HFFc6 (cell line): ENCODE measurements around the gene LPCAT2. TPM values are rescaled to one million over a fixed set of nuclear protein-coding genes. Genes with fewer than 3 reads are reported as not detected.

Source experiments
- DNase-seq: peaks from one replicate; pipeline ENCODE4 v3.0.0-alpha.2; 2018
- H3K27ac Mint-ChIP-seq: 2 replicates; pipeline ENCODE4 v1.8.0; 2020; ENCODE audit warnings: mild to moderate bottlenecking, mixed read lengths
- H3K27me3 Mint-ChIP-seq: 2 replicates; pipeline ENCODE4 v1.8.0; 2021; ENCODE audit warnings: mild to moderate bottlenecking, moderate library complexity, mixed read lengths; ENCODE audit not compliant: insufficient read depth
- H3K36me3 Mint-ChIP-seq: 2 replicates; pipeline ENCODE4 v1.8.0; 2021; ENCODE audit warnings: low read depth, mixed read lengths
- H3K4me1 Mint-ChIP-seq: 2 replicates; pipeline ENCODE4 v1.8.0; 2020; ENCODE audit warnings: low read depth, mixed read lengths
- H3K4me3 Mint-ChIP-seq: 2 replicates; pipeline ENCODE4 v1.8.0; 2020; ENCODE audit warnings: mild to moderate bottlenecking, moderate library complexity, mixed read lengths
- H3K9me3 Mint-ChIP-seq: 2 replicates; pipeline ENCODE4 v1.8.0; 2020; ENCODE audit warnings: mild to moderate bottlenecking, mixed read lengths
- total RNA-seq, 6 experiments: library from RNA; stranded (reverse); fragmentation: NEBNext Ultra II Directional; extraction: Animal tissue kit (Norgen Biotek cat#: 25700); gene quantifications; 2 replicates in 1 of 6; 3 replicates in 5 of 6; pipeline ENCODE4 v1.2.3, GENCODE V29; 2021
- TF ChIP-seq, protein P1 (sequence below): fragments of 200-600 bp; sonication (generic); IDR thresholded peaks from 2 replicates; pipeline ENCODE4 v1.5.0; 2021; ENCODE audit warnings: antibody characterized with exemption, mild to moderate bottlenecking

The LPCAT2 gene
- total RNA-seq, 6 experiments from 2014 or later, result 22.3 to 36.1 (median 27.5) TPM

GRCh38 chr16:55499951-55500529 is 8.8 kb upstream of the LPCAT2 start:
- Mint-ChIP-seq H3K27ac (peak overlapping the region; percentile 95), H3K9me3 (no peaks in the 10 kb centered on the region), H3K4me3 (peak overlapping the region; percentile 55), H3K36me3 (peaks cover 45% of the 10 kb centered on the region), H3K4me1 (peaks cover 89% of the 10 kb centered on the region), H3K27me3 (peaks cover 3% of the 10 kb centered on the region)
- TF ChIP-seq, protein P1, sequence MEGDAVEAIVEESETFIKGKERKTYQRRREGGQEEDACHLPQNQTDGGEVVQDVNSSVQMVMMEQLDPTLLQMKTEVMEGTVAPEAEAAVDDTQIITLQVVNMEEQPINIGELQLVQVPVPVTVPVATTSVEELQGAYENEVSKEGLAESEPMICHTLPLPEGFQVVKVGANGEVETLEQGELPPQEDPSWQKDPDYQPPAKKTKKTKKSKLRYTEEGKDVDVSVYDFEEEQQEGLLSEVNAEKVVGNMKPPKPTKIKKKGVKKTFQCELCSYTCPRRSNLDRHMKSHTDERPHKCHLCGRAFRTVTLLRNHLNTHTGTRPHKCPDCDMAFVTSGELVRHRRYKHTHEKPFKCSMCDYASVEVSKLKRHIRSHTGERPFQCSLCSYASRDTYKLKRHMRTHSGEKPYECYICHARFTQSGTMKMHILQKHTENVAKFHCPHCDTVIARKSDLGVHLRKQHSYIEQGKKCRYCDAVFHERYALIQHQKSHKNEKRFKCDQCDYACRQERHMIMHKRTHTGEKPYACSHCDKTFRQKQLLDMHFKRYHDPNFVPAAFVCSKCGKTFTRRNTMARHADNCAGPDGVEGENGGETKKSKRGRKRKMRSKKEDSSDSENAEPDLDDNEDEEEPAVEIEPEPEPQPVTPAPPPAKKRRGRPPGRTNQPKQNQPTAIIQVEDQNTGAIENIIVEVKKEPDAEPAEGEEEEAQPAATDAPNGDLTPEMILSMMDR, result no peak; the same call in 1 of the 2 replicates
- DNase-seq, result peak; percentile 99

DNA sequence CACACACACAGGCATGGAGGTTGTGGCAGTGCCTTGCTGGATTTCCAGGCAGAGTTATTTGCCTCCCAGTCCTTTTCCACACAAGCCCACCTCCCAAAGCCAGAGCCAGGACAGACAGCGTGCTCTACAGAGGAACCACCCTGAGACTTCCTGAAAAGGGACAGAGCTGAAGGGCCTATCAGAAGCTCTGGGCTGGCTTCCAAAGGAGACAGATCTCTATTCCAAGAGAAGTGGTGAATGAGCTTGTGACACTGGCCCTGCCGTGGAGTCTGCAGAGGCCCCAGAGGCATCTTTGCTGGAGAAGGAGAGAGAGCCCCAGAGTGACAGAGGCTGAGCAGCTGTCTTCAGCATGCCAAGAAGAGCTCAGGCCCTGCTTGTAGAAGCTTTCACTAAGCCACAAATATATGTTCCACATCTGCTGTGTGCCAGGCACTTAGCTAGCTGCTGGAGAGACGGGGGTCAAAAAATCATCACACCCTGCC is 8.3 kb upstream of the LPCAT2 start:
- TF ChIP-seq, protein P1, result no peak
- DNase-seq, result peak; percentile 67
- Mint-ChIP-seq H3K27me3 (peaks cover 3% of the 10 kb centered on the region), H3K4me3 (peak overlapping the region; percentile 55), H3K4me1 (peaks cover 83% of the 10 kb centered on the region), H3K36me3 (peaks cover 45% of the 10 kb centered on the region), H3K9me3 (no peaks in the 10 kb centered on the region), H3K27ac (peak overlapping the region; percentile 95)

- DNase-seq, result no peak
- TF ChIP-seq, protein P1, result peak; percentile 70
- peaks cover 46% of the 10 kb centered on the region for H3K36me3 Mint-ChIP-seq
- no peaks in the 10 kb centered on the region; the same call in 1 of the 2 replicates for H3K27me3 Mint-ChIP-seq
- H3K9me3 Mint-ChIP-seq, result no peaks in the 10 kb centered on the region
- H3K27ac Mint-ChIP-seq, result peak overlapping the region; percentile 80
- peaks cover 72% of the 10 kb centered on the region for H3K4me1 Mint-ChIP-seq
- H3K4me3 Mint-ChIP-seq, result peak overlapping the region; percentile 24
These were observed 7.1 kb upstream of the LPCAT2 start for GRCh38 chr16:55501549-55502322.

GRCh38 chr16:55502801-55503366 is 6.0 kb upstream of the LPCAT2 start:
- H3K4me1 Mint-ChIP-seq, result peaks cover 60% of the 10 kb centered on the region
- H3K4me3 Mint-ChIP-seq, result no peak overlapping the region
- H3K27ac Mint-ChIP-seq, result peak overlapping the region; percentile 51

More at GRCh38 chr16:55502801-55503366, 6.0 kb upstream of the LPCAT2 start:
- Mint-ChIP-seq H3K9me3 (no peaks in the 10 kb centered on the region), H3K27me3 (no peaks in the 10 kb centered on the region; the same call in 1 of the 2 replicates), H3K36me3 (peaks cover 44% of the 10 kb centered on the region)
- no peak for DNase-seq
- TF ChIP-seq, protein P1, result peak; percentile 8; the same call in 1 of the 2 replicates
